H1 (cell line): Measurements from ENCODE around the gene MYO3A. TPM values are rescaled to one million over a fixed set of nuclear protein-coding genes. Genes with fewer than 3 reads are reported as not detected.

ENCODE experiments used
- CTCF ChIA-PET: fragments of 300-600 bp; sonication (Branson Sonifier 250); formaldehyde crosslinking; loops from one replicate; lab custom pipeline; 2021; ENCODE audit not compliant: partially characterized antibody; lab: Charles Lee
- POLR2A ChIA-PET: fragments of 300-600 bp; sonication (Branson Sonifier 250); formaldehyde crosslinking; loops from one replicate; lab custom pipeline; 2021; ENCODE audit warnings: inconsistent platforms; ENCODE audit not compliant: partially characterized antibody; lab: Charles Lee
- DNase-seq, 2 experiments: peaks; one replicate each; pipeline versions ENCODE4 v3.0.0 to v3.0.0-alpha.2; 2010 to 2022; ENCODE audit warnings: low spot score in 2 of 2, low read depth in 1 of 2, mixed read lengths in 1 of 2
- FAIRE-seq: peaks from 2 replicates; lab custom pipeline; 2011; peaks lifted over from hg19 to GRCh38; lab: Jason Lieb, UNC
- H2AFZ ChIP-seq: 2 replicates; pipeline ENCODE4 v1.8.1; 2012; ENCODE audit warnings: low read length, inconsistent platforms
- H2AK5ac ChIP-seq: 2 replicates; pipeline ENCODE4 v1.6.1; 2013; ENCODE audit warnings: low read depth, low read length
- H2BK120ac ChIP-seq: replicated peaks from 2 replicates; pipeline ENCODE3; 2013; ENCODE audit warnings: low read depth, low read length, inconsistent platforms
- H2BK12ac ChIP-seq: 2 replicates; pipeline ENCODE4 v1.6.1; 2013; ENCODE audit warnings: low read depth, low read length
- H2BK15ac ChIP-seq: 2 replicates; pipeline ENCODE4 v1.6.1; 2013; ENCODE audit warnings: low read length
- H2BK20ac ChIP-seq: 2 replicates; pipeline ENCODE4 v1.6.1; 2013; ENCODE audit warnings: low read length
- H2BK5ac ChIP-seq: 2 replicates; pipeline ENCODE4 v1.6.1; 2013; ENCODE audit warnings: low read depth, low read length
- H3K14ac ChIP-seq: 2 replicates; pipeline ENCODE4 v1.6.1; 2013; ENCODE audit warnings: inconsistent platforms; ENCODE audit not compliant: insufficient read length
- H3K18ac ChIP-seq: 2 replicates; pipeline ENCODE4 v1.6.1; 2013; ENCODE audit warnings: low read length; ENCODE audit errors: extremely low read depth
- H3K23ac ChIP-seq: 2 replicates; pipeline ENCODE4 v1.6.1; 2013; ENCODE audit warnings: inconsistent platforms; ENCODE audit not compliant: insufficient read length
- H3K23me2 ChIP-seq: 2 replicates; pipeline ENCODE4 v1.6.1; 2013; ENCODE audit warnings: low read depth, low read length
- H3K27ac ChIP-seq: 2 replicates; pipeline ENCODE4 v1.6.1; 2011; ENCODE audit warnings: low read depth, low read length, inconsistent platforms
- H3K27me3 ChIP-seq, 4 experiments: replicated peaks in 1 of 4; 1 replicate in 1 of 4; 2 replicates in 3 of 4; pipeline versions ENCODE4 v1.6.1 to v1.8.1; 2011 to 2013; ENCODE audit warnings: low read length in 3 of 4, mild to moderate bottlenecking in 3 of 4, inconsistent platforms in 2 of 4, mixed read lengths in 2 of 4, moderate library complexity in 1 of 4; ENCODE audit not compliant: control insufficient read depth in 3 of 4, insufficient read depth in 3 of 4; ENCODE audit errors: extremely low read depth in 1 of 4
- H3K36me3 ChIP-seq, 4 experiments: 2 replicates each; pipeline versions ENCODE4 v1.6.1 to v1.8.1; 2011 to 2013; ENCODE audit warnings: mild to moderate bottlenecking in 4 of 4, low read length in 3 of 4, moderate library complexity in 2 of 4, control low read depth in 1 of 4, inconsistent platforms in 1 of 4; ENCODE audit not compliant: insufficient read depth in 4 of 4, control insufficient read depth in 2 of 4
- H3K4ac ChIP-seq: replicated peaks from 2 replicates; pipeline ENCODE3; 2013; ENCODE audit warnings: low read length, low read depth, mixed read lengths, inconsistent platforms; ENCODE audit not compliant: insufficient read length
- H3K4me1 ChIP-seq, 4 experiments: replicated peaks in 1 of 4; 1 replicate in 1 of 4; 2 replicates in 3 of 4; pipeline versions ENCODE4 v1.6.1 to v1.8.1; 2011 to 2013; ENCODE audit warnings: low read length in 3 of 4, inconsistent platforms in 2 of 4, mixed read lengths in 1 of 4; ENCODE audit not compliant: insufficient read depth in 4 of 4, control insufficient read depth in 3 of 4
- H3K4me2 ChIP-seq, 2 experiments: 2 replicates each; pipeline versions ENCODE4 v1.6.1 to v1.8.1; 2011 to 2013; ENCODE audit warnings: low read depth in 2 of 2, low read length in 2 of 2, control low read depth in 1 of 2, inconsistent platforms in 1 of 2, mild to moderate bottlenecking in 1 of 2; ENCODE audit not compliant: insufficient read depth in 1 of 2
- H3K4me3 ChIP-seq, 4 experiments: fragments of 200-600, 300-600 bp in 1 of 4; sonication (generic), shearing (Covaris generic), sonication (Bioruptor Twin) in 1 of 4; 2 replicates each; pipeline versions ENCODE4 v1.5.1 to v1.8.1; 2011 to 2016; ENCODE audit warnings: low read length in 4 of 4, low read depth in 3 of 4, control low read depth in 2 of 4, inconsistent platforms in 2 of 4, mild to moderate bottlenecking in 2 of 4, mixed read lengths in 1 of 4, moderate library complexity in 1 of 4; ENCODE audit not compliant: insufficient read depth in 2 of 4; ENCODE audit errors: extremely low read depth in 1 of 4
- H3K56ac ChIP-seq: replicated peaks from 2 replicates; pipeline ENCODE3; 2013; ENCODE audit warnings: low read depth, mild to moderate bottlenecking, mixed read lengths, low read length, inconsistent platforms; ENCODE audit not compliant: insufficient read length
- H3K79me1 ChIP-seq: 2 replicates; pipeline ENCODE4 v1.6.1; 2013; ENCODE audit warnings: low read depth, low read length, control low read depth
- H3K79me2 ChIP-seq, 2 experiments: 2 replicates each; pipeline versions ENCODE4 v1.6.1 to v1.8.1; 2012 to 2013; ENCODE audit warnings: low read length in 2 of 2, mild to moderate bottlenecking in 2 of 2, inconsistent platforms in 1 of 2; ENCODE audit not compliant: insufficient read depth in 2 of 2, control insufficient read depth in 1 of 2
- H3K9ac ChIP-seq, 4 experiments: replicated peaks in 1 of 4; 1 replicate in 1 of 4; 2 replicates in 3 of 4; pipeline versions ENCODE4 v1.6.1 to v1.8.1; 2011 to 2013; ENCODE audit warnings: low read depth in 3 of 4, low read length in 3 of 4, control low read depth in 2 of 4, mild to moderate bottlenecking in 2 of 4, moderate library complexity in 2 of 4, inconsistent platforms in 1 of 4; ENCODE audit errors: extremely low read depth in 1 of 4
- H3K9me3 ChIP-seq, 2 experiments: 2 replicates each; pipeline versions ENCODE4 v1.6.1 to v1.8.1; 2012 to 2013; ENCODE audit warnings: mild to moderate bottlenecking in 2 of 2, moderate library complexity in 2 of 2, control low read depth in 1 of 2, inconsistent platforms in 1 of 2, low read depth in 1 of 2, low read length in 1 of 2, mixed read lengths in 1 of 2; ENCODE audit not compliant: insufficient read depth in 2 of 2
- H4K20me1 ChIP-seq, 2 experiments: replicated peaks in 1 of 2; 2 replicates each; pipeline versions ENCODE3 to v1.8.1; 2011 to 2013; ENCODE audit warnings: inconsistent platforms in 2 of 2, low read length in 2 of 2, mild to moderate bottlenecking in 1 of 2; ENCODE audit not compliant: insufficient read depth in 2 of 2, control insufficient read depth in 1 of 2
- H4K5ac ChIP-seq: 2 replicates; pipeline ENCODE4 v1.6.1; 2013; ENCODE audit warnings: low read length, low read depth, mixed read lengths, inconsistent platforms; ENCODE audit not compliant: insufficient read length
- H4K8ac ChIP-seq: 2 replicates; pipeline ENCODE4 v1.8.0; 2013; ENCODE audit warnings: mild to moderate bottlenecking, moderate library complexity, low read length, inconsistent platforms; ENCODE audit not compliant: insufficient read depth; ENCODE audit errors: extremely low read depth
- H4K91ac ChIP-seq: replicated peaks from 2 replicates; pipeline ENCODE3; 2013; ENCODE audit warnings: low read length, mixed read lengths, inconsistent platforms; ENCODE audit not compliant: insufficient read length
- EP300 ChIP-seq, 2 experiments: IDR thresholded peaks; 1 replicate in 1 of 2; 2 replicates in 1 of 2; pipeline ENCODE4 v1.6.1; 2011 to 2012; ENCODE audit warnings: low read depth in 2 of 2, low read length in 2 of 2, mild to moderate bottlenecking in 2 of 2, borderline replicate concordance in 1 of 2, inconsistent platforms in 1 of 2, moderate library complexity in 1 of 2
- FOSL1 ChIP-seq: IDR thresholded peaks from 2 replicates; pipeline ENCODE4 v1.6.1; 2011; ENCODE audit warnings: mild to moderate bottlenecking, low read depth, low read length, moderate library complexity; ENCODE audit not compliant: insufficient read depth
- GABPA ChIP-seq: IDR thresholded peaks from 2 replicates; pipeline ENCODE4 v1.6.1; 2011; ENCODE audit warnings: mild to moderate bottlenecking, low read length, moderate library complexity, borderline replicate concordance; ENCODE audit not compliant: insufficient read depth
- NANOG ChIP-seq: IDR thresholded peaks from 2 replicates; pipeline ENCODE4 v1.6.1; 2011; ENCODE audit warnings: low read length, low read depth, mild to moderate bottlenecking, inconsistent platforms; ENCODE audit not compliant: insufficient read depth, poor library complexity, severe bottlenecking
- SRF ChIP-seq: IDR thresholded peaks from 2 replicates; pipeline ENCODE4 v1.6.1; 2011; ENCODE audit warnings: mild to moderate bottlenecking, low read depth, low read length, moderate library complexity
- TEAD4 ChIP-seq: IDR thresholded peaks from 2 replicates; pipeline ENCODE4 v1.6.1; 2012; ENCODE audit warnings: low read depth, low read length, inconsistent platforms, mixed read lengths
- WGBS, 2 experiments: shearing (Covaris generic) in 1 of 2; methylation state at CpG; one replicate each; pipeline versions ENCODE4 v1.1.6 to v1.1.7; 2013 to 2015; ENCODE audit warnings: low lambda C conversion rate in 2 of 2, mixed read lengths in 2 of 2, inconsistent platforms in 1 of 2, low coverage in 1 of 2, missing lambda C conversion rate in 1 of 2; ENCODE audit not compliant: insufficient replicate concordance in 2 of 2, insufficient coverage in 1 of 2, insufficient read length in 1 of 2; ENCODE audit errors: extremely low coverage in 1 of 2, missing lambda C conversion rate in 1 of 2; 5-methylcytosine and 5-hydroxymethylcytosine counted together
- polyA plus RNA-seq, 7 experiments: library from polyadenylated mRNA; depleted of rRNA in 3 of 7; stranded (reverse) in 5 of 7; unstranded in 2 of 7; fragments of >200 nt in 5 of 7; fragments of 200-250 nt in 2 of 7; gene quantifications; 1 replicate in 5 of 7; 2 replicates in 1 of 7; 4 replicates in 1 of 7; pipeline versions ENCODE4 v1.2.1 to v1.2.3, GENCODE V29; 2011 to 2013; ENCODE audit warnings: missing spikeins in 2 of 7, mixed read lengths in 2 of 7
- total RNA-seq: library from RNA; stranded (reverse); fragmentation: NEBNext Ultra II Directional; extraction: Animal tissue kit (Norgen Biotek cat#: 25700); gene quantifications from 2 replicates; pipeline ENCODE4 v1.2.1, GENCODE V29; 2021

MYO3A gene
- total and polyA plus RNA-seq, 2 of the 8 experiments (the other 6 are each of a cell fraction or from before 2014, with no cell fraction given) = 3.9 to 5.3 TPM

DNA sequence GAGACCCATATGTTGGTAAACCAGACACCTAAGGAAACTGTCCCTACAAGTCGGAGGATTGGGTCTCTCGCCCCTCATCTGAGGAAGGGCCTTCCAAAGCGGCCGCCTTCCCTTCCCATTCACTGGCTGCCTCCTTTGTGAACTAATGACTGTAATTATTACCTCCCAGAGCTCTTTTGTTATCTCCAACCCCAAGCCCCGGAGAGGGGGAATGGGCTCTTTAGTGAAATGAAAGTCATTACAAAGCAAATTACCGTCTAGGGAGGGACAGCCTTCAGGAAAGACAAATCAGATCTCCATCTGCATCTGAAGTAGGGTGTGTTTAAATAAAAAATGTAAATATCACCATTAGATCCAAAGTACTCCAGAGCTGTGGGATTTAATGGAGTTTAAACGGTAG is 280.0 kb downstream of the MYO3A start:
- H3K4me3 ChIP-seq = peak overlapping the region; percentile 33 to 68 (median 54); a peak in 4 of 8 replicates
- H3K4me2 ChIP-seq = peak overlapping the region; percentile 92 to 98
- H2AFZ ChIP-seq = no peak overlapping the region
- H3K23ac ChIP-seq = no peak overlapping the region
- H4K5ac ChIP-seq = no peak overlapping the region
- H3K27ac ChIP-seq = no peak overlapping the region
- ChIA-PET POLR2A (interaction anchor here (1.0 to 1.5 kb wide), 3 partner anchors 9 to 279 kb away, joined by 3 read pairs; no protein-coding TSS in a partner anchor), CTCF (no interaction called here)
- peak overlapping the region; percentile 72; the same call in 1 of the 2 replicates for H2BK5ac ChIP-seq
- no peak overlapping the region for H3K9ac ChIP-seq
- H4K91ac ChIP-seq = no peak overlapping the region
- H3K56ac ChIP-seq = no peak overlapping the region
- H2BK120ac ChIP-seq = no peak overlapping the region
- 3% methylated on average over 7 of the region's 7 CpGs; no CpG with 5 or more reads in 1 of the 2 experiments for WGBS, 2 experiments
- no peaks in the 10 kb centered on the region for H3K36me3 ChIP-seq
- H3K18ac ChIP-seq = peak overlapping the region; percentile 81
- H3K23me2 ChIP-seq = peaks cover 42% of the 10 kb centered on the region
- peaks cover 68 to 87% (median 86%) of the 10 kb centered on the region in 4 experiments for H3K27me3 ChIP-seq
- H3K79me1 ChIP-seq = no peaks in the 10 kb centered on the region
- H3K4me1 ChIP-seq = peaks cover 21 to 43% (median 28%) of the 10 kb centered on the region in 4 experiments
- H4K20me1 ChIP-seq = peaks cover 0 to 2% of the 10 kb centered on the region in 2 experiments
- H3K9me3 ChIP-seq = no peaks in the 10 kb centered on the region
- H3K79me2 ChIP-seq = no peaks in the 10 kb centered on the region
- H3K4ac ChIP-seq = peak overlapping the region; percentile 85
- no peak overlapping the region for H4K8ac ChIP-seq
- peak overlapping the region; percentile 99 for H2BK20ac ChIP-seq
- H2AK5ac ChIP-seq = no peak overlapping the region
- DNase-seq (peak; percentile 58 to 83), FAIRE-seq (peak; percentile 42)
- H2BK12ac ChIP-seq = no peak overlapping the region
- H2BK15ac ChIP-seq = no peak overlapping the region
- no peak overlapping the region for H3K14ac ChIP-seq
- TF ChIP-seq SRF (no peak), FOSL1 (no peak), EP300 (IDR thresholded peaks at IDR 0.05; ENCODE audit: borderline replicate concordance in 1 of 2, low read depth in 2 of 2, low read length in 2 of 2) (0 out of 3 replicates have a peak, but pooled peaks of 1 of the 2 experiments have one; percentile 24), TEAD4 (no peak), GABPA (no peak), NANOG (peak; percentile 83)
